ENCODE results near the gene USP5.
A peak's percentile ranks its signal among the peaks of the same experiment; 100 is the strongest.

USP5 gene

DNA sequence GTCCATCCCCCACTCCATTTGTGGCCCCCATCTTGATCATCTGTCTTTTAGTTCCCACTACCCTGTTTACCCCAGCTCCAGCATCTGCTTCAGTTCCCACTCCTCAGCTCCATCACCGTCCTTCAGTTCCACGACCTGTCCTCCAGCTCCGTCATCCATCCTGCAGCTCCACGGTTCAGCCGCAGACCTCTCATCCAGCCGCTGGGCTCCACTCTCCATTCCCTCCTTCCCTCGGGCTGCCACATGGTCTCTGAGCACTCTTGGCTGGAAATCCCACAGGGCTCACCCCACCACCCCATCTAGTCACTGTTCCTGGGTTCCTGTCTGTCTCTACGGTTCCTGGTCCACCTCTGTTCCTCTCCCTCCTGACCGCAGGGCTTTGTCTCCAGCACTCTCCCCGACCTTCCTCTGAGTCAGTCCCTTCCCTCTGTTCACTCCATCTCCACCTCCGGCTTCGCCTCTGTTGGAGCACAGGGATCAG lies 27.0 kb upstream of the USP5 start:
- Histone ChIP-seq H3K4me2 (ENCODE audit: low read length) (no peak overlapping the region), H3K9me3 (ENCODE audit: control insufficient read depth, insufficient read depth, low read length) (no peaks in the 10 kb centered on the region), H3K27me3 (ENCODE audit: control insufficient read depth, low read length) (peaks cover 91% of the 10 kb centered on the region), H3K4me3 (ENCODE audit: low read length) (no peak overlapping the region), H3K79me2 (ENCODE audit: control insufficient read depth, low read length) (no peaks in the 10 kb centered on the region), H3K27ac (ENCODE audit: low read depth, low read length) (no peak overlapping the region), H3F3A (ENCODE audit: control insufficient read depth, insufficient read depth) (no peaks in the 10 kb centered on the region), H4K20me1 (ENCODE audit: control insufficient read depth, insufficient read depth, low read depth, low read length) (no peaks in the 10 kb centered on the region), H3K9me2 (replicated peaks; ENCODE audit: control insufficient read depth, low read length) (no peaks in the 10 kb centered on the region), H3K36me3 (ENCODE audit: control insufficient read depth, low read length) (no peaks in the 10 kb centered on the region), H3K4me1 (ENCODE audit: control insufficient read depth, low read length) (peaks cover 31% of the 10 kb centered on the region)
- TF ChIP-seq EZH2phosphoT487 (IDR thresholded peaks at IDR 0.05; ENCODE audit: borderline replicate concordance, low read length), result no peak
- TF ChIP-seq, protein P1, sequence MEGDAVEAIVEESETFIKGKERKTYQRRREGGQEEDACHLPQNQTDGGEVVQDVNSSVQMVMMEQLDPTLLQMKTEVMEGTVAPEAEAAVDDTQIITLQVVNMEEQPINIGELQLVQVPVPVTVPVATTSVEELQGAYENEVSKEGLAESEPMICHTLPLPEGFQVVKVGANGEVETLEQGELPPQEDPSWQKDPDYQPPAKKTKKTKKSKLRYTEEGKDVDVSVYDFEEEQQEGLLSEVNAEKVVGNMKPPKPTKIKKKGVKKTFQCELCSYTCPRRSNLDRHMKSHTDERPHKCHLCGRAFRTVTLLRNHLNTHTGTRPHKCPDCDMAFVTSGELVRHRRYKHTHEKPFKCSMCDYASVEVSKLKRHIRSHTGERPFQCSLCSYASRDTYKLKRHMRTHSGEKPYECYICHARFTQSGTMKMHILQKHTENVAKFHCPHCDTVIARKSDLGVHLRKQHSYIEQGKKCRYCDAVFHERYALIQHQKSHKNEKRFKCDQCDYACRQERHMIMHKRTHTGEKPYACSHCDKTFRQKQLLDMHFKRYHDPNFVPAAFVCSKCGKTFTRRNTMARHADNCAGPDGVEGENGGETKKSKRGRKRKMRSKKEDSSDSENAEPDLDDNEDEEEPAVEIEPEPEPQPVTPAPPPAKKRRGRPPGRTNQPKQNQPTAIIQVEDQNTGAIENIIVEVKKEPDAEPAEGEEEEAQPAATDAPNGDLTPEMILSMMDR (IDR thresholded peaks at IDR 0.05; ENCODE audit: low read depth, low read length, poor library complexity, severe bottlenecking), result no peak

DNA sequence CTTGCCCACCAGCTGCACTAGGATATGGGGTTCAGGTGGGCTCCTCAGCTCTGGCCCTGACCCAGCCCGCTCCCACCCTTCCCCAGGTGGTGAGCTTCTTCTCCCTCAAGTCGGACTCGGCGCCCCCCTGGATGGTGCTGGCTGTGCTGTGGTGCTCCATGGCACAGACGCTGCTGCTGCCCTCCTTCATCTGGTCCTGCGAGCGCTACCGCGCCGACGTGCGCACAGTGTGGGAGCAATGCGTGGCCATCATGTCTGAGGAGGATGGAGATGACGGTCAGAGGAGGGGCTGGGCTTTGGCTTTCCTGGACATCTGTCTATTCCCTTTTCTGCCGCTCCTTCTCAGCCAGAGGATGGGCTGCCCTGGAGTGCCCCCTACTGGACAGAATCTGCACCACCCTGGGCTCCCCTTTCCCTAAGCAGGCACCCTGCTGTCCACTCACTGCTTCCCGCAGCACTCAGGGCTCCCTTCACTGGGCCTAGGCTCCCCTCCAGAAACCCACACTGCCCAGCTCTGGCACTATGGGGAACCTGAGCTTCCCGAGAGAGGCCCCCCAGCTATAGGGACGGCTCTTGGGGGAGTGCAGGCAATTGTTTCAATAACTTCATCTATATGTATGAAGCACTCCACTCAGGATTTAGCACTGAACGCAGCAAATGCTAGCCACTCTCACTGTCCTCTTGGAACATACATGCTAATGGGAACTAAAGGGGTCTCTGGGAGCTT lies 26.4 kb upstream of the USP5 start:
- Histone ChIP-seq H3K27ac (ENCODE audit: low read depth, low read length) (no peak overlapping the region), H3K4me3 (ENCODE audit: low read length) (no peak overlapping the region), H3K4me1 (ENCODE audit: control insufficient read depth, low read length) (peaks cover 31% of the 10 kb centered on the region)

DNA sequence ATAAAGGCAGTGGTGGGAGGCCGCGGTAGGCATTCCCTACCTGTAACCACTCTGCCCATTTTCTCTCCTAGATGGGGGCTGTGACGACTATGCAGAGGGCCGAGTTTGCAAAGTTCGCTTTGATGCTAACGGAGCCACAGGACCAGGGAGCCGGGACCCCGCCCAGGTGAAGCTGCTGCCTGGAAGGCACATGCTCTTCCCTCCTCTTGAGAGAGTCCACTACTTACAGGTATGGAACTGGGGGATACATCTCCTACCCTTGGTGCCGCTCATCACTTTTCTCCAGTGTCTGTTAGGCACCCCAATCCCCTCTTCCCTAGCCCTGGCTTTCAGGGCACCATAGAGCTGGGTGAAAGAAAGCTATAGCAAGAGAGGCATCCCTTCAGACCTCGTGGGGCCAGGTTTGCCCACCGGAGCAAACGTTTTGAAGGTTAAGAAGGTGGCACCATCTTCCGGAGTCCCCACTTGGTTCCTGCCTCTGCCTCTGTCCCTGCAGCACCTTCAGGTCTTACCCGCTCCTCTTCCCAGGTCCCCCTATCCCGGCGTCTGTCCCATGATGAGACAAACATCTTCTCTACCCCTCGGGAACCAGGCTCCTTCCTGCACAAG lies 25.7 kb upstream of the USP5 start:
- Histone ChIP-seq H3K4me1 (ENCODE audit: control insufficient read depth, low read length) (peaks cover 27% of the 10 kb centered on the region), H3K9me2 (replicated peaks; ENCODE audit: control insufficient read depth, low read length) (no peaks in the 10 kb centered on the region), H3K4me2 (ENCODE audit: low read length) (no peak overlapping the region), H3K79me2 (ENCODE audit: control insufficient read depth, low read length) (no peaks in the 10 kb centered on the region), H4K20me1 (ENCODE audit: control insufficient read depth, insufficient read depth, low read depth, low read length) (no peaks in the 10 kb centered on the region), H3F3A (ENCODE audit: control insufficient read depth, insufficient read depth) (no peaks in the 10 kb centered on the region), H3K36me3 (ENCODE audit: control insufficient read depth, low read length) (no peaks in the 10 kb centered on the region), H3K4me3 (ENCODE audit: low read length) (no peak overlapping the region), H3K9me3 (ENCODE audit: control insufficient read depth, insufficient read depth, low read length) (no peaks in the 10 kb centered on the region), H3K27ac (ENCODE audit: low read depth, low read length) (no peak overlapping the region), H3K27me3 (ENCODE audit: control insufficient read depth, low read length) (peaks cover 91% of the 10 kb centered on the region)
- TF ChIP-seq, protein P1 (IDR thresholded peaks at IDR 0.05; ENCODE audit: low read depth, low read length, poor library complexity, severe bottlenecking), result no peak
- no peak for TF ChIP-seq EZH2phosphoT487 (IDR thresholded peaks at IDR 0.05; ENCODE audit: borderline replicate concordance, low read length)

More for the DNA sequence above, 26.4 kb upstream of the USP5 start:
- no peaks in the 10 kb centered on the region for H3K36me3 ChIP-seq (ENCODE audit: control insufficient read depth, low read length)
- H3K79me2 ChIP-seq (ENCODE audit: control insufficient read depth, low read length), result no peaks in the 10 kb centered on the region
- H3K4me2 ChIP-seq (ENCODE audit: low read length), result no peak overlapping the region
- no peaks in the 10 kb centered on the region for H3F3A ChIP-seq (ENCODE audit: control insufficient read depth, insufficient read depth)
- H3K9me3 ChIP-seq (ENCODE audit: control insufficient read depth, insufficient read depth, low read length), result no peaks in the 10 kb centered on the region
- no peaks in the 10 kb centered on the region for H4K20me1 ChIP-seq (ENCODE audit: control insufficient read depth, insufficient read depth, low read depth, low read length)
- TF ChIP-seq, protein P1 (IDR thresholded peaks at IDR 0.05; ENCODE audit: low read depth, low read length, poor library complexity, severe bottlenecking), result peak; percentile 88
- no peak; the same call in 1 of the 2 replicates for TF ChIP-seq EZH2phosphoT487 (IDR thresholded peaks at IDR 0.05; ENCODE audit: borderline replicate concordance, low read length)
- peaks cover 91% of the 10 kb centered on the region for H3K27me3 ChIP-seq (ENCODE audit: control insufficient read depth, low read length)
- H3K9me2 ChIP-seq (replicated peaks; ENCODE audit: control insufficient read depth, low read length), result no peaks in the 10 kb centered on the region
